Progenitor cell of endocrine pancreas (in vitro differentiated cells): ENCODE data around the gene DDN. TPM values are rescaled to one million over a fixed set of nuclear protein-coding genes. Genes with fewer than 3 reads are reported as not detected.

Experiments used
- DNase-seq: peaks from one replicate; pipeline ENCODE4 v3.0.0; 2021; ENCODE audit warnings: low spot score; ENCODE audit not compliant: unreplicated experiment
- H3K27ac Mint-ChIP-seq: 2 replicates; pipeline ENCODE4 v1.8.0; 2021; ENCODE audit warnings: mild to moderate bottlenecking, moderate library complexity, mixed read lengths
- H3K27me3 Mint-ChIP-seq: 2 replicates; pipeline ENCODE4 v1.8.0; 2021; ENCODE audit warnings: mixed read lengths
- H3K36me3 Mint-ChIP-seq: 2 replicates; pipeline ENCODE4 v1.8.0; 2022; ENCODE audit warnings: mixed read lengths; ENCODE audit not compliant: insufficient read depth
- H3K4me1 Mint-ChIP-seq: 2 replicates; pipeline ENCODE4 v1.8.0; 2021; ENCODE audit warnings: low read depth, mixed read lengths
- H3K4me3 Mint-ChIP-seq: 2 replicates; pipeline ENCODE4 v1.8.0; 2021; ENCODE audit warnings: low read depth, mild to moderate bottlenecking, moderate library complexity, mixed read lengths
- H3K9me3 Mint-ChIP-seq: 2 replicates; pipeline ENCODE4 v1.8.0; 2021; ENCODE audit warnings: low read depth, mixed read lengths
- total RNA-seq: library from RNA; stranded (reverse); gene quantifications from 2 replicates; pipeline ENCODE4 v1.2.1, GENCODE V29; 2021
- TF ChIP-seq, protein P1 (sequence below): fragments of 200-600 bp; sonication (generic); IDR thresholded peaks from one replicate; pipeline ENCODE4 v1.5.0; 2021; ENCODE audit warnings: antibody characterized with exemption, mild to moderate bottlenecking; ENCODE audit not compliant: unreplicated experiment

The DDN gene
- total RNA-seq, 1 donor from 2014 or later, result 0.57 TPM

- Mint-ChIP-seq H3K4me3 (peak within 1 kb of the TSS; percentile 96), H3K36me3 (peaks cover 6% of the 10 kb centered on the region), H3K4me1 (peaks cover 20% of the 10 kb centered on the region), H3K27ac (peak within 1 kb of the TSS; percentile 96), H3K27me3 (peaks cover 5% of the 10 kb centered on the region), H3K9me3 (no peaks in the 10 kb centered on the region)
- TF ChIP-seq, protein P1, sequence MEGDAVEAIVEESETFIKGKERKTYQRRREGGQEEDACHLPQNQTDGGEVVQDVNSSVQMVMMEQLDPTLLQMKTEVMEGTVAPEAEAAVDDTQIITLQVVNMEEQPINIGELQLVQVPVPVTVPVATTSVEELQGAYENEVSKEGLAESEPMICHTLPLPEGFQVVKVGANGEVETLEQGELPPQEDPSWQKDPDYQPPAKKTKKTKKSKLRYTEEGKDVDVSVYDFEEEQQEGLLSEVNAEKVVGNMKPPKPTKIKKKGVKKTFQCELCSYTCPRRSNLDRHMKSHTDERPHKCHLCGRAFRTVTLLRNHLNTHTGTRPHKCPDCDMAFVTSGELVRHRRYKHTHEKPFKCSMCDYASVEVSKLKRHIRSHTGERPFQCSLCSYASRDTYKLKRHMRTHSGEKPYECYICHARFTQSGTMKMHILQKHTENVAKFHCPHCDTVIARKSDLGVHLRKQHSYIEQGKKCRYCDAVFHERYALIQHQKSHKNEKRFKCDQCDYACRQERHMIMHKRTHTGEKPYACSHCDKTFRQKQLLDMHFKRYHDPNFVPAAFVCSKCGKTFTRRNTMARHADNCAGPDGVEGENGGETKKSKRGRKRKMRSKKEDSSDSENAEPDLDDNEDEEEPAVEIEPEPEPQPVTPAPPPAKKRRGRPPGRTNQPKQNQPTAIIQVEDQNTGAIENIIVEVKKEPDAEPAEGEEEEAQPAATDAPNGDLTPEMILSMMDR, result peak; percentile 15
- peak; percentile 94 for DNase-seq
Measured at GRCh38 chr12:48957141-48958048, 41.8 kb downstream of the DDN start, which contains the start of gene ARF3. Gene ARF3 (minus strand): TSS chr12:48957487. CDS start chr12:48941095, 16,392 bp downstream.

- TF ChIP-seq, protein P1, result peak; percentile 36
- H3K27ac Mint-ChIP-seq, result peak overlapping the region; percentile 96
- peak overlapping the region; percentile 96 for H3K4me3 Mint-ChIP-seq
- peaks cover 5% of the 10 kb centered on the region for H3K27me3 Mint-ChIP-seq
- DNase-seq, result no peak
- peaks cover 20% of the 10 kb centered on the region for H3K4me1 Mint-ChIP-seq
- no peaks in the 10 kb centered on the region for H3K9me3 Mint-ChIP-seq
- H3K36me3 Mint-ChIP-seq, result peaks cover 7% of the 10 kb centered on the region
Measured at GRCh38 chr12:48956279-48957140, 42.7 kb downstream of the DDN start.

DNA sequence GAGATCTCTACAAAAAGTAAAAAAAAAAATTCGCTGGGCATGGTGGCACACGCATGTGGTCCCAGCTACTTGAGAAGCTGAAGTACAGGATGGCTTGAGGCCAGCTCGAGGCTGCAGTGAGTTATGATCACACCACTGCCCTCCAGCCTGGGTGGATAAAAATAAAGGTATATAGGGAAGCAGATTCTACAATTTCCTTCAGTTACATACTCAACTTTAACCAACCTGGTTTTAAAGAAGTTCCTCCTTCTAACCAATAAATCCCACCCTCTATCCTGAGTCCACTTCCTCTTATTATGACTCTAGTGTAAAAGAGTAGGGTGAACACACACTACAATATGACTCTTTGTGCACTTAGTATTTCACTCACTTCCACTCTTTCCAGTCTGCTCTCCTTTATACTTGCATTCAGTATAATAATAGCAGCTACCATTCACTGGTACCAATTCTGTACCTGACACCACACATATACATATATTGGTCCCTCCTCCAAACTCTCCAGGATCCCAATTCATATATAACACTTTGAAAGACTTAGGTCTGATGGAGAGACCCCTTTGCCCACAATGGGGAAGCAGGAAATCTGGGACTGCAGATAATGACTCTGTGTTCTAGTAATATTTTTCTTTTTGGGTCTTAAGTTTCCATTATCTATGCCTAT is 44.2 kb downstream of the DDN start:
- Mint-ChIP-seq H3K27me3 (no peaks in the 10 kb centered on the region), H3K4me3 (peak overlapping the region; percentile 96), H3K9me3 (no peaks in the 10 kb centered on the region), H3K27ac (no peak overlapping the region), H3K4me1 (peaks cover 20% of the 10 kb centered on the region), H3K36me3 (peaks cover 7% of the 10 kb centered on the region)
- no peak for DNase-seq
- TF ChIP-seq, protein P1, result no peak

DNA sequence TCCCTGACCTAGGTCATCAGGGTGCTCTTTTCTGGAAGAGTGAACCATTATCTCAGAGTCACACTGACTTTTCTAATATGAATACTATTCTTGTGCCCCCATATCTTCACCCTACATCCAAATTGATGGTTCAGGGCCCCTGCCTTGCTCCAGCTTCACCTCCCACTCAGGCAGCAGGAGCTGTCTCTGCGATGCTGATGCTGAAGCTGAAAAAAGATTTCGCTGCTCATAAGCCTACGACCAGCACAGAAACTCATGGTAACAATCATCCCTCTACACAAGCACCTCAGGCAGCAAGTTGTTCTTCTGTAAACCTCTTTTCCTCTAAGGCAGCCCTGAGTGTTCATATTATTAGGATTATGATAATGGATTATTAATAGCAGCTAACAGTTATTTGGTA is 45.1 kb downstream of the DDN start:
- no peak for DNase-seq
- H3K27me3 Mint-ChIP-seq, result no peaks in the 10 kb centered on the region
- peaks cover 7% of the 10 kb centered on the region for H3K36me3 Mint-ChIP-seq
- no peaks in the 10 kb centered on the region for H3K9me3 Mint-ChIP-seq
- TF ChIP-seq, protein P1, result no peak
- H3K4me1 Mint-ChIP-seq, result peaks cover 20% of the 10 kb centered on the region
- H3K4me3 Mint-ChIP-seq, result no peak overlapping the region
- no peak overlapping the region for H3K27ac Mint-ChIP-seq

DNA sequence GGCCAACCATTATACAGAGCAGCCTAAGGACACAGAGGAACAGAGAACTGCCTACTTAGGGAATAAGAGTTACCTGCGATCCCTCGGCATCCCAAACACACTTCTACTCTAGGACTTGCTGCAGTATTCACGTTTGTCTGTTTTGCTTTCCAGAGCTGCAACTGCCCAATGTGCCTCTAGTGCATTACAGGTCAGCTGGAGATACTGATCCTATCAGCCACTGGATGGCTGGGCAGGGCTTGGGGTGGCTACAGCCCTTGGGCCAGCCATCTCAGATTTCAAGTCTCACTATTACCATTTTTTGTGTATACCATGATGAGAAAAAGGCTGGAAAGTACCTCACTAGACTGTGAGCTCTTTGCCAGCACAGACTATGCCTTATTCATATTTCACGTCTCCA is 46.5 kb downstream of the DDN start:
- Mint-ChIP-seq H3K27me3 (no peaks in the 10 kb centered on the region), H3K4me3 (no peak overlapping the region), H3K9me3 (no peaks in the 10 kb centered on the region), H3K27ac (no peak overlapping the region), H3K36me3 (peaks cover 12% of the 10 kb centered on the region), H3K4me1 (peaks cover 16% of the 10 kb centered on the region)
- no peak for DNase-seq
- TF ChIP-seq, protein P1, result no peak
